HepG2 (cell line): ENCODE measurements around the gene GPR152. TPM values are rescaled to one million over a fixed set of nuclear protein-coding genes. Genes with fewer than 3 reads are reported as not detected.

Source experiments
- ATAC-seq: fragments of 200-7000 bp; cut with Tn5 transposase; 3 replicates; pipeline ENCODE4 v1.9.1; 2020; ENCODE audit warnings: mild to moderate bottlenecking, moderate library complexity
- BruUV-seq: library from RNA; stranded (reverse); fragments of 400-500 nt; replicated peaks from 2 replicates; lab custom pipeline; 2021; lab: Mats Ljungman, UMichigan
- CTCF ChIA-PET: fragments of 300-600 bp; formaldehyde crosslinking; extraction: SDS; loops from one replicate; lab custom pipeline; 2021; ENCODE audit warnings: low total read pairs, inconsistent platforms, low intra/inter-chr PET ratio; lab: Yijun Ruan, JAX
- POLR2A ChIA-PET: fragments of 350-600 bp; sonication (Branson Sonifier 250); formaldehyde crosslinking; loops from one replicate; lab custom pipeline; 2020; ENCODE audit warnings: antibody characterized with exemption, inconsistent platforms; lab: Yijun Ruan, JAX
- DNase-seq: peaks from one replicate; pipeline ENCODE4 v3.0.0-alpha.2; 2015; ENCODE audit warnings: low spot score
- FAIRE-seq: peaks from 3 replicates; lab custom pipeline; 2011; peaks lifted over from hg19 to GRCh38; lab: Jason Lieb, UNC
- H2AFZ ChIP-seq: one replicate; pipeline ENCODE4 v1.6.1; 2011; ENCODE audit warnings: low read length, inconsistent platforms
- H3K27ac ChIP-seq: fragments of 300-600 bp; 3 replicates; pipeline ENCODE4 v1.8.0; 2011; ENCODE audit warnings: mixed run types, mild to moderate bottlenecking, mixed read lengths, low read length, inconsistent platforms; ENCODE audit not compliant: insufficient read depth; ENCODE audit errors: extremely low read length
- H3K27me3 ChIP-seq, 2 experiments: fragments of 200-600 bp in 1 of 2; 2 replicates in 1 of 2; 3 replicates in 1 of 2; pipeline versions ENCODE4 v1.6.0 to v1.8.0; 2011; ENCODE audit warnings: low read length in 2 of 2, mild to moderate bottlenecking in 2 of 2, moderate library complexity in 2 of 2, inconsistent platforms in 1 of 2; ENCODE audit not compliant: insufficient read depth in 2 of 2, control insufficient read depth in 1 of 2
- H3K36me3 ChIP-seq, 2 experiments: fragments of 200-600 bp in 1 of 2; replicated peaks in 1 of 2; 2 replicates in 1 of 2; 3 replicates in 1 of 2; pipeline versions ENCODE4 v1.5.1 to v1.8.0; 2011; ENCODE audit warnings: low read length in 2 of 2, inconsistent platforms in 1 of 2; ENCODE audit not compliant: insufficient read depth in 2 of 2, control insufficient read depth in 1 of 2
- H3K4me1 ChIP-seq: 2 replicates; pipeline ENCODE4 v1.5.1; 2012; ENCODE audit warnings: low read length, inconsistent platforms; ENCODE audit not compliant: insufficient read depth
- H3K4me2 ChIP-seq: 2 replicates; pipeline ENCODE4 v1.6.0; 2011; ENCODE audit warnings: low read depth, low read length, inconsistent platforms
- H3K4me3 ChIP-seq, 3 experiments: fragments of 200-600 bp in 1 of 3; sonication (generic), shearing (Covaris generic) in 1 of 3; replicated peaks in 1 of 3; 2 replicates each; pipeline ENCODE4 v1.5.1; 2011 to 2016; ENCODE audit warnings: low read length in 3 of 3, inconsistent platforms in 2 of 3, low read depth in 2 of 3, mild to moderate bottlenecking in 2 of 3, control low read depth in 1 of 3, mixed read lengths in 1 of 3; ENCODE audit not compliant: insufficient read depth in 1 of 3
- H3K79me2 ChIP-seq: one replicate; pipeline ENCODE4 v1.6.1; 2011; ENCODE audit warnings: low read length, inconsistent platforms; ENCODE audit not compliant: insufficient read depth
- H3K9ac ChIP-seq: 2 replicates; pipeline ENCODE4 v1.6.0; 2011; ENCODE audit warnings: mild to moderate bottlenecking, low read depth, low read length, inconsistent platforms; ENCODE audit not compliant: insufficient read depth
- H3K9me3 ChIP-seq: 2 replicates; pipeline ENCODE4 v1.5.1; 2012; ENCODE audit warnings: mild to moderate bottlenecking, low read length
- H4K20me1 ChIP-seq: 2 replicates; pipeline ENCODE4 v1.6.0; 2011; ENCODE audit warnings: inconsistent platforms, mild to moderate bottlenecking, low read length, moderate library complexity; ENCODE audit not compliant: insufficient read depth
- ADNP ChIP-seq: sonication (generic); formaldehyde crosslinking; IDR thresholded peaks from 2 replicates; pipeline ENCODE4 v1.4.0; 2020; ENCODE audit warnings: missing genetic modification reagents
- AGO2 ChIP-seq: fragments of 200-400 bp; formaldehyde crosslinking; optimal IDR thresholded peaks from 2 replicates; pipeline ENCODE3; 2017; ENCODE audit warnings: mild to moderate bottlenecking, low read depth, low read length, moderate library complexity
- AKAP8 ChIP-seq: sonication (generic); formaldehyde crosslinking; IDR thresholded peaks from 2 replicates; pipeline ENCODE4 v1.5.1; 2020; ENCODE audit warnings: mild to moderate bottlenecking, missing genetic modification reagents
- KDM2A ChIP-seq: sonication (generic); formaldehyde crosslinking; IDR thresholded peaks from 2 replicates; pipeline ENCODE4 v1.4.0; 2020; ENCODE audit warnings: low read depth, missing genetic modification reagents, borderline replicate concordance
- MAZ ChIP-seq, 2 experiments: sonication (generic) in 1 of 2; formaldehyde crosslinking in 1 of 2; IDR thresholded peaks; 2 replicates each; pipeline versions ENCODE4 v1.5.0 to v1.6.1; 2012 to 2020; ENCODE audit warnings: low read depth in 2 of 2, mild to moderate bottlenecking in 2 of 2, borderline replicate concordance in 1 of 2, improper control_type of control experiment in 1 of 2, low read length in 1 of 2, missing genetic modification reagents in 1 of 2, moderate library complexity in 1 of 2
- POLR2A ChIP-seq, 2 experiments: IDR thresholded peaks; 2 replicates each; pipeline ENCODE4 v1.6.1; 2011; ENCODE audit warnings: low read depth in 2 of 2, low read length in 2 of 2, mild to moderate bottlenecking in 1 of 2, moderate library complexity in 1 of 2; ENCODE audit not compliant: insufficient read depth in 1 of 2
- RFXANK ChIP-seq: IDR thresholded peaks from 2 replicates; pipeline ENCODE4 v1.6.1; 2016
- ZFX ChIP-seq: sonication (generic); formaldehyde crosslinking; IDR thresholded peaks from 2 replicates; pipeline ENCODE4 v1.4.0; 2020; ENCODE audit warnings: mild to moderate bottlenecking, low read depth, missing genetic modification reagents, moderate library complexity
- ZKSCAN1 ChIP-seq: fragments of 150-350 bp; IDR thresholded peaks from 2 replicates; pipeline ENCODE4 v1.6.1; 2014; ENCODE audit warnings: low read length
- ZMYM3 ChIP-seq: sonication (generic); formaldehyde crosslinking; IDR thresholded peaks from 2 replicates; pipeline ENCODE4 v1.5.1; 2020; ENCODE audit warnings: mild to moderate bottlenecking, missing genetic modification reagents
- ZNF629 ChIP-seq: sonication (generic); formaldehyde crosslinking; conservative IDR thresholded peaks from 2 replicates; pipeline ENCODE4 v1.5.0; 2020; ENCODE audit warnings: missing genetic modification reagents
- ZNF724P ChIP-seq: sonication (generic); formaldehyde crosslinking; IDR thresholded peaks from 2 replicates; pipeline ENCODE4 v1.8.0; 2022; ENCODE audit warnings: missing genetic modification reagents, borderline replicate concordance
- WGBS: methylation state at CpG from one replicate; pipeline ENCODE4 v1.1.6; 2017; ENCODE audit warnings: low lambda C conversion rate; 5-methylcytosine and 5-hydroxymethylcytosine counted together
- in situ Hi-C: cut with HindIII; loops from 2 replicates; pipeline ENCODE4 v1.10.0; 2017; ENCODE audit warnings: low pct_unique_long_range_greater_than_20kb; ENCODE audit not compliant: extremely low pct_ligation_motif_present
- intact Hi-C: fragments of 100-400 bp; cut with micrococcal nuclease; formaldehyde crosslinking; loops from one replicate; pipeline ENCODE4 v1.10.0; 2022; ENCODE audit not compliant: unreplicated experiment
- polyA plus RNA-seq, 8 experiments: library from polyadenylated mRNA; depleted of rRNA in 3 of 8; stranded (reverse) in 7 of 8; unstranded in 1 of 8; fragments of >200 nt; fragmentation: Illumina TruSeq in 4 of 8; extraction: Trizol in 4 of 8; gene quantifications; 2 replicates each; pipeline versions ENCODE4 v1.2.1 to v1.2.3, GENCODE V29; 2011 to 2016; ENCODE audit warnings: low read depth in 4 of 8, missing spikeins in 1 of 8, mixed read lengths in 1 of 8; ENCODE audit not compliant: insufficient read depth in 1 of 8
- total RNA-seq, 5 experiments: library from RNA; depleted of rRNA; stranded (reverse); fragments of >200 nt; fragmentation: Illumina TruSeq; extraction: Trizol; gene quantifications; 2 replicates each; pipeline ENCODE4 v1.2.3, GENCODE V29; 2016; ENCODE audit warnings: low read depth in 1 of 5

The GPR152 gene
- total and polyA plus RNA-seq, 2 of the 13 experiments (the other 11 are each of a cell fraction or from before 2014, with no cell fraction given): not detected

GRCh38 chr11:67466962-67467771 lies 14.6 kb upstream of the GPR152 start:
- CTCF ChIA-PET: no interaction called here
- H3K79me2 ChIP-seq: no peaks in the 10 kb centered on the region
- WGBS: 78% methylated on average over 11 of the region's 11 CpGs
- intact Hi-C loops (no loop called here), in situ Hi-C loops (loop anchor here (5.0 kb wide), 1 partner anchor 65 kb away; the partner anchor contains the start of genes PPP1CA and TBC1D10C)
- H3K36me3 ChIP-seq: no peaks in the 10 kb centered on the region
- ATAC-seq (no peak), FAIRE-seq (no peak), DNase-seq (no peak)
- POLR2A ChIA-PET: interaction anchor here (1.5 to 2.0 kb wide), 4 partner anchors 16 to 66 kb away, joined by 4 to 22 read pairs (median 9); partner anchors contain the start of genes AIP and PPP1CA
- H3K4me1 ChIP-seq: peaks cover 61% of the 10 kb centered on the region
- H3K4me3 ChIP-seq: peak overlapping the region in 1 of 3 experiments; percentile 87; a peak in 2 of 6 replicates
- BruUV-seq: no TSS peak
- no peaks in the 10 kb centered on the region for H4K20me1 ChIP-seq
- H3K27ac ChIP-seq: no peak overlapping the region
- no peak overlapping the region for H3K9ac ChIP-seq
- H2AFZ ChIP-seq: no peak overlapping the region
- no peaks in the 10 kb centered on the region for H3K27me3 ChIP-seq
- H3K9me3 ChIP-seq: no peaks in the 10 kb centered on the region
- TF ChIP-seq MAZ (IDR thresholded peaks at IDR 0.05; ENCODE audit: borderline replicate concordance, low read depth, low read length): no peak
- no peak for TF ChIP-seq MAZ (CRISPR knock-in tag; IDR thresholded peaks at IDR 0.05; ENCODE audit: low read depth)
- TF ChIP-seq ZNF724P (CRISPR knock-in tag): no peak
- TF ChIP-seq ZFX: peak; percentile 8; the same call in 1 of the 2 replicates
- TF ChIP-seq ZMYM3 (CRISPR knock-in tag): 0 out of 2 replicates have a peak, but pooled peaks have one; percentile 30
- TF ChIP-seq AKAP8 (CRISPR knock-in tag): 0 out of 2 replicates have a peak, but pooled peaks have one; percentile 34
- TF ChIP-seq ADNP (CRISPR knock-in tag): 0 out of 2 replicates have a peak, but pooled peaks have one; percentile 22
- TF ChIP-seq ZNF629: peak; percentile 92
- TF ChIP-seq ZKSCAN1: no peak
- TF ChIP-seq POLR2A (IDR thresholded peaks at IDR 0.05; ENCODE audit: insufficient read depth in 1 of 2, low read depth in 2 of 2, low read length in 2 of 2): peak in 1 of 2 experiments; percentile 2; a peak in 1 of 4 replicates
- peak; percentile 49 for TF ChIP-seq AGO2
- 0 out of 2 replicates have a peak, but pooled peaks have one; percentile 19 for TF ChIP-seq KDM2A
- TF ChIP-seq RFXANK (CRISPR knock-in tag): no peak
- peak overlapping the region; percentile 97; the same call in 1 of the 2 replicates for H3K4me2 ChIP-seq
